ENCODE measurements around the gene RPLP1.

Gene RPLP1

DNA sequence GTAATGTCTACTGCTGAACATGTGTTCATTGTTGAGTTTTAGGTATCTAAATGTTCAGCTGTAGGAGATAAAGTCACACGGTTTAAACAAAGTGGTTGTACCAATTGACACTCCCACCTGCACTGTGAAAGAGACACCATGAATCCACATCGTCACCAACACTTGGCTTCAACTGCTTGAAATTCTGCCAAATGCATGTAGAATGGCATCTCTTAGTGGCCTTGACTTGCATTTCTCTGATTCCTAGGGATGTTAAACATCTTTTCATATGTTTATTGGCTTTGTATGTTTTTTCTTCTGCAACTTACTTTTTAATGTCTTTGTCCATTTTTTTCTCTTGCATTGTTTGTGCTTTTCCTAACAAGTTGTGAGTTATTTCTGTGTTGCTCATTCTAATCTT lies 43.4 kb downstream of the RPLP1 start:
- in situ Hi-C loops (cut with MboI; ENCODE audit: low sequenced_read_pairs) = no loop called here

GRCh38 chr15:69497076-69497475 lies 44.5 kb downstream of the RPLP1 start:
- in situ Hi-C loops (cut with MboI; ENCODE audit: low sequenced_read_pairs) = no loop called here

DNA sequence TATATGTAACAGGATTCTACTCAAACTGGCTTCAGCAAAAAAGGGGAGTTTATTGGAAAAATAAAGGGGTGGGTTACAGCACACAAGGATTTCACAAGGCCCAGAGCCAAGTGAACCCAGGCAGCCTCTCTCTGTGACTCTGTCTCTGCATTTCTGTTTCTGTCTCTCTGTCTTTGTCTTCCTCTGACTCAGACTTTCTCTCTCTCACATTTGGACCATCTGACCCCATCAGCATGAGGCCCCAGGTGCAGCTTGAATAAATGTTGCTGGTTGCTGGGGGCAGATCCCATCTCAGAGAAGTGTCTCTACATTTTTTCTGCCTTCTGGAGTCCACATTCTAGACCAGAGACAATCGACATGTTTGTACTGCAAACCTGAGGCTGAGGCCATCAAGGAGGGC lies 45.0 kb downstream of the RPLP1 start:
- in situ Hi-C loops (cut with MboI; ENCODE audit: low sequenced_read_pairs) = no loop called here

- in situ Hi-C loops (cut with MboI; ENCODE audit: low sequenced_read_pairs) = no loop called here
These were observed 45.7 kb downstream of the RPLP1 start for GRCh38 chr15:69498282-69498681.

GRCh38 chr15:69498987-69499386 lies 46.4 kb downstream of the RPLP1 start:
- in situ Hi-C loops (cut with MboI; ENCODE audit: low sequenced_read_pairs) = no loop called here

- in situ Hi-C loops (cut with MboI; ENCODE audit: low sequenced_read_pairs) = no loop called here
These were observed 47.0 kb downstream of the RPLP1 start for GRCh38 chr15:69499521-69500211.

DNA sequence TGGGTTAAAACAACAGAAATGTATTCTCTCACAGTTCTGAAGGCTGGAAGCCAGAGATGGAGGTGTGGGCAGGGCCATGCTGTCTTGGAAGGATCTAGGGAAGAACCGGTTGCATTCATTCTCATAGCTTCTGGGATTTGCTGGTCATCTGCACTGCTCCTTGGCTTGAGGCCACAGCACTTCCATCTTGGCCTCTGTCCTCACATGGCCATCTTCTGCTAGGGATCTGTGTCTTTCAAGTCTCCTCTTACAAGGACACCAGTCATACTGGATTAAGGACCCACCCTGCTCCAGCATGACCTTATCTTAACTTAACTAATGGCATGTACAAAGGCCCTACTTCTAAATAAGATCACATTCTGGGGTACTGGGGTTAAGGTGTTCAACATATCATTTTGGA lies 47.7 kb downstream of the RPLP1 start:
- in situ Hi-C loops (cut with MboI; ENCODE audit: low sequenced_read_pairs) = no loop called here

DNA sequence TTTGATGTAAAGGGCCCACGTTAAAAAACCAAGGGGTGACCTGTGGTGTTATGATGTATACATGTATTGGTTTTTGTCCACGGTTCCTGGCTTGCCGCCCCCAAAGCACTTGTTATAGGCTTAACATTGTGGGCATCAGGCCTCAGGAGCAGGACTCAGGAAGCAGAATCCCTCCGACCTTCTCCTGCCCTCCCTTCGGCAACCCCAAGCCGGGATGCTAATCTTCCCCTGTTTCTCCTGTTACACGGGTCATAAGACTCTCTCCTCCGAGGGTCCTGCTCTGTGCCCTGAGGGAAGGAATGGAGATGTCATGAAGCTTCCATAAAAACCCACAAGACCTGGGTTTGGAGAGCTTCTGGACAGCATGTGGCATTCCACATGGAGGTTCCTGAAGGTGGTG lies 48.8 kb downstream of the RPLP1 start:
- in situ Hi-C loops (cut with MboI; ENCODE audit: low sequenced_read_pairs) = no loop called here

- in situ Hi-C loops (cut with MboI; ENCODE audit: low sequenced_read_pairs) = no loop called here
These were observed 49.9 kb downstream of the RPLP1 start for GRCh38 chr15:69502470-69503045.

- in situ Hi-C loops (cut with MboI; ENCODE audit: low sequenced_read_pairs) = no loop called here
These were observed 51.9 kb downstream of the RPLP1 start for GRCh38 chr15:69504352-69505040.

Measured in HL-60/S4 (cell line).